Suprapubic skin (tissue), 4 donors: ENCODE measurements around the gene MZT1.

Experiments used
- CTCF ChIP-seq, 2 donors: fragments of 200-600 bp in 1 of 2; fragments of 450-650 bp in 1 of 2; sonication (generic) in 1 of 2; IDR thresholded peaks; one replicate each; pipeline ENCODE4 v1.5.1; 2016 to 2019; ENCODE audit warnings: antibody characterized with exemption in 2 of 2, mild to moderate bottlenecking in 1 of 2, moderate library complexity in 1 of 2
- POLR2A ChIP-seq, 2 donors: fragments of 450-650 bp; IDR thresholded peaks; one replicate each; pipeline ENCODE4 v1.6.1; 2017; ENCODE audit warnings: antibody characterized with exemption in 2 of 2, mild to moderate bottlenecking in 2 of 2, moderate library complexity in 2 of 2
- POLR2AphosphoS5 ChIP-seq, 3 donors: sonication (generic); formaldehyde crosslinking; IDR thresholded peaks; one replicate each; pipeline ENCODE4 v1.6.1; 2017; ENCODE audit warnings: antibody characterized with exemption in 3 of 3

- TF ChIP-seq CTCF (IDR thresholded peaks at IDR 0.05) (no peak), POLR2AphosphoS5 (IDR thresholded peaks at IDR 0.05) (no peak), POLR2A (IDR thresholded peaks at IDR 0.05) (no peak)
Measured at GRCh38 chr13:72692884-72693514, 34.4 kb downstream of the MZT1 start.
